Activated gamma-delta T cell (primary cell): ENCODE data around the gene BEST4.
"Not testable (repeated sequence)": the region's sequence is repeated elsewhere in the genome, so short reads cannot be mapped to it uniquely, and the experiment has no call there.

ENCODE experiments used
- DNase-seq: peaks from one replicate; lab custom pipeline; 2025; lab: John Stamatoyannopoulos, UW

The BEST4 gene

GRCh38 chr1:44802306-44803061 lies 14.5 kb upstream of the BEST4 start:
- no peak for DNase-seq

GRCh38 chr1:44801491-44802305 lies 13.7 kb upstream of the BEST4 start:
- DNase-seq: no peak

- peak; percentile 90 for DNase-seq
These were observed 12.0 kb upstream of the BEST4 start, which contains the start of gene PLK3 for GRCh38 chr1:44799770-44800584. TSS of gene PLK3 (plus strand) at chr1:44800377. CDS start at chr1:44800464, 87 bp downstream.

- no peak for DNase-seq
These were observed 10.8 kb upstream of the BEST4 start for GRCh38 chr1:44798481-44799365.

- not testable (repeated sequence) for DNase-seq
These were observed 9.9 kb upstream of the BEST4 start for GRCh38 chr1:44797886-44798285.

GRCh38 chr1:44792736-44793502 lies 4.9 kb upstream of the BEST4 start:
- no peak for DNase-seq

- DNase-seq: no peak
These were observed 3.2 kb upstream of the BEST4 start for GRCh38 chr1:44790968-44791801.

- no peak for DNase-seq
These were observed 464 bp downstream of the BEST4 start for GRCh38 chr1:44787506-44787905.

- no peak for DNase-seq
These were observed 1.0 kb downstream of the BEST4 start for GRCh38 chr1:44786841-44787426.

- peak; percentile 59 for DNase-seq
These were observed 1.7 kb downstream of the BEST4 start for GRCh38 chr1:44786138-44786840.

GRCh38 chr1:44785501-44786137 lies 2.4 kb downstream of the BEST4 start:
- DNase-seq: no peak

- no peak for DNase-seq
These were observed 3.0 kb downstream of the BEST4 start for GRCh38 chr1:44785029-44785380.

- peak; percentile 28 for DNase-seq
These were observed 3.6 kb downstream of the BEST4 start for GRCh38 chr1:44784094-44785028.

- no peak for DNase-seq
These were observed 4.3 kb downstream of the BEST4 start for GRCh38 chr1:44783697-44784093.

- no peak for DNase-seq
These were observed 7.3 kb downstream of the BEST4 start for GRCh38 chr1:44780583-44781121.

GRCh38 chr1:44778705-44779576 lies 9.0 kb downstream of the BEST4 start:
- no peak for DNase-seq
